Tibial nerve (tissue), 3 donors: Measurements from ENCODE around the gene CKS1B.

Source experiments
- POLR2A ChIP-seq, 2 donors: fragments of 450-650 bp; IDR thresholded peaks; one replicate each; pipeline ENCODE4 v1.6.1; 2017; ENCODE audit warnings: antibody characterized with exemption in 2 of 2, mild to moderate bottlenecking in 2 of 2, moderate library complexity in 2 of 2
- TF ChIP-seq, protein P1 (sequence below), 5 experiments: fragments of 200-600 bp in 3 of 5; fragments of 450-650 bp in 2 of 5; sonication (generic) in 3 of 5; IDR thresholded peaks; one replicate each; pipeline ENCODE4 v1.5.1; 2016 to 2019; ENCODE audit warnings: antibody characterized with exemption in 5 of 5, mild to moderate bottlenecking in 3 of 5, moderate library complexity in 2 of 5

- TF ChIP-seq, protein P1, sequence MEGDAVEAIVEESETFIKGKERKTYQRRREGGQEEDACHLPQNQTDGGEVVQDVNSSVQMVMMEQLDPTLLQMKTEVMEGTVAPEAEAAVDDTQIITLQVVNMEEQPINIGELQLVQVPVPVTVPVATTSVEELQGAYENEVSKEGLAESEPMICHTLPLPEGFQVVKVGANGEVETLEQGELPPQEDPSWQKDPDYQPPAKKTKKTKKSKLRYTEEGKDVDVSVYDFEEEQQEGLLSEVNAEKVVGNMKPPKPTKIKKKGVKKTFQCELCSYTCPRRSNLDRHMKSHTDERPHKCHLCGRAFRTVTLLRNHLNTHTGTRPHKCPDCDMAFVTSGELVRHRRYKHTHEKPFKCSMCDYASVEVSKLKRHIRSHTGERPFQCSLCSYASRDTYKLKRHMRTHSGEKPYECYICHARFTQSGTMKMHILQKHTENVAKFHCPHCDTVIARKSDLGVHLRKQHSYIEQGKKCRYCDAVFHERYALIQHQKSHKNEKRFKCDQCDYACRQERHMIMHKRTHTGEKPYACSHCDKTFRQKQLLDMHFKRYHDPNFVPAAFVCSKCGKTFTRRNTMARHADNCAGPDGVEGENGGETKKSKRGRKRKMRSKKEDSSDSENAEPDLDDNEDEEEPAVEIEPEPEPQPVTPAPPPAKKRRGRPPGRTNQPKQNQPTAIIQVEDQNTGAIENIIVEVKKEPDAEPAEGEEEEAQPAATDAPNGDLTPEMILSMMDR (IDR thresholded peaks at IDR 0.05): no peak
- TF ChIP-seq POLR2A (IDR thresholded peaks at IDR 0.05): no peak
Measured at GRCh38 chr1:154993572-154994268, 19.2 kb downstream of the CKS1B start, which contains the start of gene LENEP.
